ENCODE results near the gene PFKM.
"Not testable (repeated sequence)": the region's sequence is repeated elsewhere in the genome, so short reads cannot be mapped to it uniquely, and the experiment has no call there.

PFKM gene

GRCh38 chr12:48105867-48106680, 13.1 kb upstream of the PFKM start, which contains the start of gene SENP1:
SENP1 (minus strand) TSS chr12:48106079; CDS start chr12:48101472, 4,607 bp downstream.
- peak; percentile 63 to 86 for DNase-seq (ENCODE audit: low read depth in 1 of 2, low spot score in 1 of 2)
- peak within 1 kb of the TSS; percentile 96 for H3K27ac ChIP-seq (replicated peaks)
- peak within 1 kb of the TSS; percentile 91 for H3K4me3 ChIP-seq (replicated peaks; ENCODE audit: insufficient read depth, low read length)
- H3K27me3 ChIP-seq (ENCODE audit: insufficient read depth, poor library complexity, severe bottlenecking): no peaks in the 10 kb centered on the region
- TF ChIP-seq SPI1 (IDR thresholded peaks at IDR 0.05; ENCODE audit: borderline replicate concordance, low read depth) (peak; percentile 32; the same call in 1 of the 2 replicates), POLR2AphosphoS5 (IDR thresholded peaks at IDR 0.05; ENCODE audit: low read depth) (peak; percentile 69), GABPA (IDR thresholded peaks at IDR 0.05; ENCODE audit: low read depth) (peak; percentile 94), CTCF (IDR thresholded peaks at IDR 0.05; ENCODE audit: insufficient read depth, low read length) (no peak)

GRCh38 chr12:48106681-48107613, 12.2 kb upstream of the PFKM start:
- Histone ChIP-seq H3K27me3 (ENCODE audit: insufficient read depth, poor library complexity, severe bottlenecking) (no peaks in the 10 kb centered on the region), H3K27ac (replicated peaks) (peak overlapping the region; percentile 96), H3K4me3 (replicated peaks; ENCODE audit: insufficient read depth, low read length) (peak overlapping the region; percentile 91)
- TF ChIP-seq CTCF (IDR thresholded peaks at IDR 0.05; ENCODE audit: insufficient read depth, low read length): no peak
- no peak for DNase-seq (ENCODE audit: low read depth in 1 of 2, low spot score in 1 of 2)

DNA sequence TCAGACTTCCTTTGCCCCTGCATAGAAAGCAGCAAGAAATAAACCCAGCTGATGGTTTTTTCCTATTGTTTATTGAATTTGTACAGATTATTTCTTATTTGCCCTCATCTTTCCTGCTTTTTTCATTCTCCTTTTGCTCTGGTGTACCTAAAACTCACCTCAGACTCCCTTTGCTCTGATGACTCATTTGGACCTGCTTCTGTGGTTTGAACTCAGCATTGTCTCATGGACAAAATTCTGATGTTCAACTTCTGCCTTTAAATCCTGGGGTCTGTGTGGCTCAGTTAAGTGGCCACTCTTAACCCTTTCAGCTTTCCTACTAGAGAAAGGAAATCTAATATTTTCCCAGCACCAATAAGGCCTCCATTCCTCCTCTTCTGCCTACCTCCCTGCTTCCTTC, 9.7 kb upstream of the PFKM start:
- DNase-seq (ENCODE audit: low read depth in 1 of 2, low spot score in 1 of 2): no peak
- no peak overlapping the region for H3K4me3 ChIP-seq (replicated peaks; ENCODE audit: insufficient read depth, low read length)
- H3K27ac ChIP-seq (replicated peaks): no peak overlapping the region
- TF ChIP-seq SPI1 (IDR thresholded peaks at IDR 0.05; ENCODE audit: borderline replicate concordance, low read depth): no peak
- TF ChIP-seq GABPA (IDR thresholded peaks at IDR 0.05; ENCODE audit: low read depth): no peak
- no peak for TF ChIP-seq POLR2AphosphoS5 (IDR thresholded peaks at IDR 0.05; ENCODE audit: low read depth)
- TF ChIP-seq REST (IDR thresholded peaks at IDR 0.05; ENCODE audit: insufficient replicate concordance, low read depth): no peak
- TF ChIP-seq CTCF (IDR thresholded peaks at IDR 0.05; ENCODE audit: insufficient read depth, low read length): no peak
- H3K27me3 ChIP-seq (ENCODE audit: insufficient read depth, poor library complexity, severe bottlenecking): no peaks in the 10 kb centered on the region

DNA sequence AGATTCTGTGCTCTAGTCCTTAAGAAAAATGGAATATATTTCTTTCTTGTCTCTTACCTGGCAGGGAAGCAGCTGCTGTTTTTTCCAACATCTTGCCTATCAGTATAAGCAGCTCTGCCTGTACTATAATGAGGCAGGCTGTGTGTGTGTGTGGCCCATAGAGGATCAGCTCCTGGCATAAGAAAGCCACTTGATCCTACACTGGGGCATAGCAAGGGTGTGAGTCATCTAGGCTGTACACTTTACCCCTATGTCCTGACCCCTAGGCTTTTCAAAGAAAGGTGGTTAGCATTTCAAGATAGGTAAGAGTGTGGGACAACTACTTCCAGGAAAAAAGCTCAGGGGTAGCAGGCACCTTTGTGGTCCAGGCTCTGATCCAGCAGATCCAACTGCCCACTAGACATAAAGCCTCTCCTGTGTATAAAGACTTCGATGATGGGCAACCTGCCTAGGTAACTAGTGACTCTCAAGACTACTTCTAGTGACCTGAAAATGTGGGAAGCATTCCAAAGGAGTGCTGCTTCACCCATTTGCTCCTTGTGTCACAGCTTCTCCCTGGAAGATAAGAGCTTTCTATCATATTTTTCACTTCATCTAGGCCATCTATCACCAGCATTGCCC, 8.4 kb upstream of the PFKM start:
- TF ChIP-seq GABPA (IDR thresholded peaks at IDR 0.05; ENCODE audit: low read depth) (no peak), SPI1 (IDR thresholded peaks at IDR 0.05; ENCODE audit: borderline replicate concordance, low read depth) (no peak)
- DNase-seq (ENCODE audit: low read depth in 1 of 2, low spot score in 1 of 2): no peak
- no peak overlapping the region for H3K4me3 ChIP-seq (replicated peaks; ENCODE audit: insufficient read depth, low read length)

GRCh38 chr12:48111312-48111693, 7.9 kb upstream of the PFKM start:
- H3K4me3 ChIP-seq (replicated peaks; ENCODE audit: insufficient read depth, low read length); H3K27ac ChIP-seq (replicated peaks); DNase-seq (ENCODE audit: low read depth in 1 of 2, low spot score in 1 of 2); H3K27me3 ChIP-seq (ENCODE audit: insufficient read depth, poor library complexity, severe bottlenecking): not testable (repeated sequence)

More for the DNA sequence above, 8.4 kb upstream of the PFKM start:
- H3K27ac ChIP-seq (replicated peaks): no peak overlapping the region
- H3K27me3 ChIP-seq (ENCODE audit: insufficient read depth, poor library complexity, severe bottlenecking): no peaks in the 10 kb centered on the region
